Stimulated activated CD8-positive, alpha-beta memory T cell treated with anti-CD3 and anti-CD28 coated beads, Interleukin-7, amount 100 ng/mL, for 24 hours (primary cell): Measurements from ENCODE around the gene INHBE.
"Not testable (repeated sequence)": the region's sequence is repeated elsewhere in the genome, so short reads cannot be mapped to it uniquely, and the experiment has no call there.

Experiments used
- DNase-seq: peaks from one replicate; pipeline ENCODE4 v3.0.0-alpha.2; 2020; ENCODE audit warnings: low read depth

The INHBE gene

DNA sequence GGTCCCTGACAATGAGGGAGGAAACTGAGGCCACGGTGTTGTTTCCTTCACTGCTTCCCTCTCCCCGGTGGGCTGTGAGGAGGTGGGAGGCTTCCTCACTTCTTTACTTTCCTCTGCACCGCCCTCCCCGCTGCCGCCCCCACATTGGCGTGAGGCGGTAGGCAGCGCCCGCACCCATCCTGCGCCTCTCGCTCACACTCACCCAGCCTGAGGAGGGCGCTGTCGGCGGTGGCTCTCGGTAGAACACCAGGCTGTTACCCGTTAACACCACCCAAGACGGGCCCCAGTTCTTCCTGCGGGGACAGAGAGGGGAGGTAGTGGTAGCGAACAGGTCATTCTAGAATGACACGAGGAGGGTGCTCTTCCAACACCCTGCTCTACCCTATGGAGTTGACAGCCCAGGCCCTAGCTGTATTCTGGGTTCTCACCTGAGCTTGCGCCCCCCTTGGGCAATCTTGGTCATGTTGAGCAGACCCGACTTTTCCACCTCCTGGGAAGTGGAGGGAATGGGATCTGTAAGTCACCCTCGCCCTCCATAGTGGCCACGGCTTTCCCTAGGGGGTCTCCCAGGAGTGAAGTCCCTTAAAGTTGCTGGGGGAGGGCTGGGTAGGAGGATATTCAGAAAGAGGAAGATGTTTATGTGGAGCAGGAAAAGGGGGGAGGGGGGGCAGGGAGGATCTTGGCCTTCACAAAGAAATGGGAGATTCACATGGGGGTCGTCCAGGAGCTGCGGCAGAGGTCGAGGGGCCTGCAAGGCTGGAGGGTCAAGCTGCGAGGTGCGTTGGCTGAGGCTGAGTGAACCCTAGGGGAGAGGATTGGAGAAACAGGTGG, 21.3 kb downstream of the INHBE start:
- no peak for DNase-seq

DNA sequence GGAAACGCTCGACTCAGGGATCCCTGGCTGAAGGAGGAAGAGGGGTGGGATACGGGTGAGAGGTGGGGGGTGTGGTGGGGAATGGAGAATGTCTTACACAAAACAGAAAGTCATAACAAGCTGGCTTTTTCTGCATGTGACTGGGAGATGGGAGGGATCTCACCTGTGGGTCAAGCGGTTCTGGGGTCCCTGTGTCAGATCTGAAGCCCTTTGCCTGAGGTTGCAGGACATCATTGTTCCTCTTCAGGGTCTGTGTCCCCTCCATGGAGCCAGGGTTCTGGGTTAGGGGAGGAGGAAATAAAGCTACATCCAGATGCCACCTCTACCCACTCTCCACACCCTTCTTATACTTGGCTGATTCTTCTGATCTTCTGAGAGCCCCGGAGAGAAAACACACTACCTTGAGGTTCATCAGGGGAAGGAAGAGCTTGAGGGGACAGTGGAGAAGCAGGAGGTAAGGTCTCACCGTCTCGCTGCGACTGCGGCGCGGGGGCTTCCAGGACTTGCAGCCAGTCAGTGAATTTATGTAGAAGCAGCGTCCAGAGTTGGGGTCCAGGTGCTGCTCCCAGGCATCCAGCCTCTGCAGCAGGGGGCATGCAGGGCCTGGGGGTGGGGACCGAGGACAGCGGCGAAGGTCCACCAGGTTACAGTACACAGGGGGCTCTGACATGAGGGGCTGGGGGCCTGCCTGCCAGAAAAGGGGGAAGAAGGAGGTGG, 22.0 kb downstream of the INHBE start:
- DNase-seq, result no peak

DNA sequence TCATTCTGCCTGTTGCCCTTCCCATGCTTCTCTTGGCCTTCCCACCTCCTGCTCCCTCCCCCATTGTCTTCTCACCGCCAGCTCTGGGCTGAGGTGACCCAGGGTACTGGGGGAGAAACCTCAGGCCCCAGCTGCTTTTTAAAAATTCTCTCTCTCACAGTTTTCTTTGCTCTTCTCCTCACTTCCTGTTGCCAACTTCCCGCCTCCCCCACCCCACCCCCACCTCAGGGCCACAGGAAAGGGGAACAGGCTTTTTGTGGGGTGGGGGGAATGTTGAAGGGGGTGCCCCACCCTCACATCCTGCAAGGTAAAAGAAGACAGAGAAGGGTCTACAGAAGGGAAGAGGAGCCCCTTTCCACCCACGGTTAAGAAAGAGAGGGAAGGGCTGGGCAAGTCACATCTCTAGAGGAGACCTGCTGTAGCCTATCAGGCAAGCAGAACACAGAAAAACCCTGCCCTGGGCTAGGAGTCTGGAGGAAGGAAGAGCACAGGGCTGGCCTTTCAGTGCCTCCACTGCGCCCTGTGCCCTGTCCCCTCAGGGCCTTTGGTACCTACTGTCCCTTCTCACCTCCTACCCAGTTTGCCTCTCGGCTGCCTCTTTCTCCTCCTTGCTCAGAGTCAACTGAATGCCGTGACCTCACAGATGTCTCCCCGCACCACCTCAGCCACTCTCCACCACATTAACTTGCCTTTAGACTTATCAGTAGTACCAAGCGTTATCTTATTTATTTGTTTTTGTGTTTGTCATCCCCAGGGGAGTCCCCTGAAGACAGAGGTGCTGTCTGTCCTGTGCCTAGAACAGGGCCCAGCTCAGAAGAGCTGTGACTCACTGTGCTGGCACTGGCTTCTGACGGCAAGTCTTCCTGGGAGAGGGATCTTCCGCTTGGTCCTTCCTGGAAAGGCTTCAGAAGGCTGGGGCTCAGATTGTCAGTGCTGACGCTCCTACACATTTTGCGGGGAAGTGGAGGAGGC, 22.9 kb downstream of the INHBE start:
- no peak for DNase-seq

- no peak for DNase-seq
Observed at GRCh38 chr12:57479043-57479375, 23.9 kb downstream of the INHBE start.

GRCh38 chr12:57479376-57480115, 24.4 kb downstream of the INHBE start, which contains the start of gene ARHGAP9:
TSS of gene ARHGAP9 (minus strand) at chr12:57479866. CDS start at chr12:57479406, 460 bp downstream.
- DNase-seq, result no peak

- DNase-seq, result no peak
Observed at GRCh38 chr12:57481671-57482070, 26.6 kb downstream of the INHBE start.

GRCh38 chr12:57483466-57483865, 28.4 kb downstream of the INHBE start:
- DNase-seq, result no peak

- no peak for DNase-seq
Observed at GRCh38 chr12:57485695-57486094, 30.6 kb downstream of the INHBE start.

GRCh38 chr12:57487055-57487596, 32.0 kb downstream of the INHBE start:
- DNase-seq, result no peak

DNA sequence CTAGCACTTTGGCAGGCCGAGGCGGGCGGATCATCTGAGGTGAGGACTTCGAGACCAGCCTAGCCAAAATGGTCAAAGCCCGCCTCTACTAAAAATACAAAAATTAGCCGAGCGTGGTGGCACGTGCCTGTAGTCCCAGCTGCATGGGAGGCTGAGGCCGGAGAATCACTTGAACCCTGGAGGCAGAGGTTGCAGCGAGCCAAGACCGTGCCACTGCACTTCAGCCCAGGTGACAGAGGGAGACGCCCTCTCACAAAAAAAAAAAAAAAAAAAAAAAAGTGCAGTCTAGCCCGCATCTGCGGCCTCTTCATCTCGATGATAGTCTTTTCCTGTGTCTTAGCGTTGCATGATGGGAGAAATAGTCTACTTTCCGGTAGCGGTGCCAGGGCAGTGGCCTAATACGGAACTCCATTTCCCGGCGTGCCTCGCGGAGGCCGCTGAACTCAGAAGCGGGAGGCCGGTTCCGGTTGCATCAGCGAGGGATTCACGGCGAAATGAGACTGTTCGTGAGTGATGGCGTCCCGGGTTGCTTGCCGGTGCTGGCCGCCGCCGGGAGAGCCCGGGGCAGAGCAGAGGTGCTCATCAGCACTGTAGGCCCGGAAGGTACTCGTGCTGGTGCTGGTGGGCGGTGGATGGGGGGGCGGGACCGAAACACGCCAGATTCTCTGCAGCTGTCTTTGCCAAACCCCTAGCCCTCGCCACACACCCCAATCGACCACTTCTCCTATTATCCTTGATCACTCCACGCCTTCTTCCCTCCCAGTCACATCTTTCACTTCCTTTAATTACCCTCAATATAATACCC, 32.7 kb downstream of the INHBE start, which contains the start of gene MARS1:
MARS1 (plus strand) TSS at position 472 of the 805 bp plus-strand sequence; CDS start at position 495, 23 bp downstream.
- peak; percentile 78 for DNase-seq

GRCh38 chr12:57488402-57489156, 33.5 kb downstream of the INHBE start:
- DNase-seq, result no peak

DNA sequence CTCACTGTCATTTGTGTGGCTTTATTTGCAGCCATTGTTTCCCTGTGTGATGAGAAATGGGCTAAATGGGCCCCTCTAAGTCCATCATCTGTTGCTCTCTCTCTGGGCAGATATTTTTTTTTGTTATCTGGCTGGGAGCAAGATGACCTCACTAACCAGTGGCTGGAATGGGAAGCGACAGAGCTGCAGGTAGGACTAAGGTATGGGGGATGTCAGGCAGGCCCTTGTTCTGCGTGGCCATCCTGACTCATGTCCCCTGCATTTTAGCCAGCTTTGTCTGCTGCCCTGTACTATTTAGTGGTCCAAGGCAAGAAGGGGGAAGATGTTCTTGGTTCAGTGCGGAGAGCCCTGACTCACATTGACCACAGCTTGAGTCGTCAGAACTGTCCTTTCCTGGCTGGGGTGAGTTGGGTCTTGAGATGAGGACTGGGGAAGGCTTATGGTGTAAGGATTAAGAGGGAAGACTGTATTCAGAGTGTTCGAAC, 34.1 kb downstream of the INHBE start:
- DNase-seq, result no peak

- no peak for DNase-seq
Observed at GRCh38 chr12:57490126-57490525, 35.0 kb downstream of the INHBE start.

- no peak for DNase-seq
Observed at GRCh38 chr12:57491393-57492280, 36.5 kb downstream of the INHBE start.

DNA sequence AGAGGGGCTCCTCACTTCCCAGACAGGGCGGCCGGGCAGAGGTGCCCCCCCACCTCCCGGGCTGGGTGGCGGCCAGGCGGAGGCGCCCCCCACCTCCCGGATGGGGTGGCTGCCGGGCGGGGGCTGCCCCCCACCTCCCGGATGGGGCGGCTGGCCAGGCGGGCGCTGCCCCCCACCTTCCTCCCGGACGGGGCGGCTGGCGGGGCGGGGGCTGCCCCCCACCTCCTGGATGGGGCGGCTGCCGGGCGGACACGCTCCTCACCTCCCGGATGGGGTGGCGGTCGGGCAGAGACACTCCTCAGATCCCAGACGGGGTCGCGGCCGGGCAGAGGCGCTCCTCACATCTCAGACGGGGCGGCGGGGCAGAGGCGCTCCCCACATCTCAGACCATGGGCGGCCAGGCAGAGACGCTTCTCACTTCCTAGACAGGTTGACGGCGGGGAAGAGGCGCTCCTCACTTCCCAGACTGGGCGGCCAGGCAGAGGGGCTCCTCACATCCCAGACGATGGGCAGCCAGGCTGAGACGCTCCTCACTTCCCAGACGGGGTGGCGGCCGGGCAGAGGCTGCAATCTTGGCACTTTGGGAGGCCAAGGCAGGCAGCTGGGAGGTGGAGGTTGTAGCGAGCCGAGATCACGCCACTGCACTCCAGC, 40.1 kb downstream of the INHBE start:
- not testable (repeated sequence) for DNase-seq

- DNase-seq, result no peak
Observed at GRCh38 chr12:57496822-57497221, 41.7 kb downstream of the INHBE start.

DNA sequence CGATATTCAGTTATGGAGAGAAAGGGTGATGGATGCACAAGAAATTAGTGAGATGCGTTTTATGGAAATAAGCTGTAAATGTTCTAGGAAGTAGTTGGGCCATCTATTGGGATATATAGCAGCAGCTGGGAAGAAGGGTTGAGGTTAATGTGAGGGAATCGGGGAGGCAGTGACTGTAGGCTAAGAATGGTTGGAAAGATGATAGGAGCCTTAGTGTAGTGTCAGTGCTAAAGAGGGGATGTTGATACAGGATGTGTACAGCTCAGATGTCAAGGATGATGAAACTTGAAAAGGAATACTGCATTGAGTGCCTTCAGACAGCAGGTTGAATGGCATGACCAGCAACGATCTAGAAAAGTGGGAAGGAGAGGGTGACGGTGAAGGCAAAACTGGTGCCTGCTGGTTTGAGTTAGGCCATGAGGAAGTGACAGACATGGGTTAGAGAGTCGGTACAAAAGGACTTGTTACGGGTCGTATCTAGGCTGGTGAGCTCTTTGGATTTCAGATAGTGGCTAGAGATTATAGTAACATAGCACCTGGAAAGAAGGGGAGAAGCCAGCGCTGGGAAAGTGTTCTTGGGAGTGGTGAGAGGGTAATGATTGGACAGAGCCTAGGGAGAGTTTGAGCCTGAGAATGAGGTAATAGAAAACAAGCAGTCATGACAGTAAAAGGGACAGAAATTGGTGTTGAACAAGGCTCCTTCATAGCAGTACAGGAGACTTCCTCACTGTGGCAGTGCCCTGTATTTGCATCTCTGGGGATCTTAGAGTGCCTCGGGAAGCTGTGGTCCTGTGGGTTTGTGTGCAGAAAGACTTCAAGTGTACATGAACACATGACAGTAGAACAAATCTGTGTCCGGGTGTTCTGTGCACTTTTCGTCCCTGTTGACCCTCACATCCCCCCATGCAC, 42.4 kb downstream of the INHBE start:
- DNase-seq, result no peak
